Uterus (tissue), 2 donors: ENCODE data around the gene CDCA4.

Source experiments
- POLR2A ChIP-seq, 2 donors: fragments of 450-650 bp; IDR thresholded peaks; one replicate each; pipeline ENCODE4 v1.6.1; 2016; ENCODE audit warnings: antibody characterized with exemption in 2 of 2, mild to moderate bottlenecking in 1 of 2, moderate library complexity in 1 of 2
- TF ChIP-seq, protein P1 (sequence below), 4 experiments: fragments of 200-600 bp in 2 of 4; fragments of 450-650 bp in 2 of 4; sonication (generic) in 2 of 4; IDR thresholded peaks; one replicate each; pipeline ENCODE4 v1.5.1; 2016 to 2019; ENCODE audit warnings: antibody characterized with exemption in 4 of 4, mild to moderate bottlenecking in 2 of 4, moderate library complexity in 1 of 4

DNA sequence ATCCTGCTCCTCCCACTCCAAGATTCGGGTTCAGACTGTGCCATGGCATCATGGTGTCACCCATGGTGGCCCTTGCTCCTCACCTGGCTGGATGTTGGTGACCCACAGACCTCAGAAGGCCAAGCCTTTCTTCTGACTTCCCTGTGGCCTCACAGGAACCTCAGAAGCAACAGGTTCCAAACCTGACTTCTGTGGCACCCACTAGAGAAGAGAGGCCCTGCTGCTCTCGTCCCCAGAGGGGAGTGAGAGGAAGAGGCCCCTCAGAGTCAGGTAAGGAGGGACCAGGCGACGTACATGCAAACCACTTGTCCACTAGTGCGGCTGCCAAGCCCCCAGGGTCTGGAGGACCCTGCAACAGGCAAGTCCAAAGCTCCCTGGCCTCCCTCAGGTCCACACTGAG lies 24.9 kb downstream of the CDCA4 start:
- TF ChIP-seq, protein P1, sequence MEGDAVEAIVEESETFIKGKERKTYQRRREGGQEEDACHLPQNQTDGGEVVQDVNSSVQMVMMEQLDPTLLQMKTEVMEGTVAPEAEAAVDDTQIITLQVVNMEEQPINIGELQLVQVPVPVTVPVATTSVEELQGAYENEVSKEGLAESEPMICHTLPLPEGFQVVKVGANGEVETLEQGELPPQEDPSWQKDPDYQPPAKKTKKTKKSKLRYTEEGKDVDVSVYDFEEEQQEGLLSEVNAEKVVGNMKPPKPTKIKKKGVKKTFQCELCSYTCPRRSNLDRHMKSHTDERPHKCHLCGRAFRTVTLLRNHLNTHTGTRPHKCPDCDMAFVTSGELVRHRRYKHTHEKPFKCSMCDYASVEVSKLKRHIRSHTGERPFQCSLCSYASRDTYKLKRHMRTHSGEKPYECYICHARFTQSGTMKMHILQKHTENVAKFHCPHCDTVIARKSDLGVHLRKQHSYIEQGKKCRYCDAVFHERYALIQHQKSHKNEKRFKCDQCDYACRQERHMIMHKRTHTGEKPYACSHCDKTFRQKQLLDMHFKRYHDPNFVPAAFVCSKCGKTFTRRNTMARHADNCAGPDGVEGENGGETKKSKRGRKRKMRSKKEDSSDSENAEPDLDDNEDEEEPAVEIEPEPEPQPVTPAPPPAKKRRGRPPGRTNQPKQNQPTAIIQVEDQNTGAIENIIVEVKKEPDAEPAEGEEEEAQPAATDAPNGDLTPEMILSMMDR (IDR thresholded peaks at IDR 0.05), result no peak
- TF ChIP-seq POLR2A (IDR thresholded peaks at IDR 0.05), result no peak
